ENCODE results near the gene ANXA11.
"Not testable (repeated sequence)": the region's sequence is repeated elsewhere in the genome, so short reads cannot be mapped to it uniquely, and the experiment has no call there.

ANXA11 gene

DNA sequence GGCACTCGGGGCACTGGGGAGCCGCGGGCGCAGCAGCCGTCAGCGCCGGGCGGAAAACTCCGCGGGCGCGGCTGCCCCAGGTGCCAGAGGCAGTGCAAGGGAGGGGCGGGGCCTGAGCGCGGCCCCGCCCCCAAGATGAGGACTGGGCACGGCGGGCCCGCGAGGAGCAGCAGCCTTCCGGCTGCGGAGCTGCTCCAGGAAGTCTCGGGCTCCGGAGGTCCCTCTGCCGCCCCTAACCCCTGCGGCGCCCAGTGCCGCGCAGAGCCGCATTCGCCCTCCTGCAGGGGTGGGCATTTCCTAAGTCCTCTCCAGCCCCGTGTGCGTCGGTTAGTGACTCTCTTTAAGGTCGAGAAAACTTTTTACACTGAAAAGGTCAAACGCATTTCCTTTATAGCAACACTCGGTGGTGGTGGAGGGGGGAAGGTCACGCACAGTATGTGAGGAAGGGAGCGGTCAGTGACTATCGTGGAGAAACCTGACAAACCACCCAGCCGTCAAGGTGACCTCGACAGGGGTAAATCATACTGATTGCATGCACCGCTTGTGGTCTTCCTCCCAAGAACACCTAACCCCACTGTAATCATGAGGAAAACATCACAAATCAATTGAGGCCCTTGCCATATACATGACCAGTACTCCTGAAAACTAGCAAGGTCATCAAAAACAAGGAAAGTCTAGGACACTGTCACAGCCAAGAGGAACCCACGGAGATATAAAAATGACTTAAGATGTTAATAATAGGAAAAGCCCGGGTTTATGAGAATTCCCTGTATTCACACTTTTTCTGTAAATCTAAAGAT lies at the start of gene ANXA11:
Gene ANXA11 (minus strand): TSS at position 61 of the 800 bp plus-strand sequence. CDS start 32,676 bp downstream, outside the sequence.
- peak; percentile 61 for DNase-seq (ENCODE audit: low read depth)

DNA sequence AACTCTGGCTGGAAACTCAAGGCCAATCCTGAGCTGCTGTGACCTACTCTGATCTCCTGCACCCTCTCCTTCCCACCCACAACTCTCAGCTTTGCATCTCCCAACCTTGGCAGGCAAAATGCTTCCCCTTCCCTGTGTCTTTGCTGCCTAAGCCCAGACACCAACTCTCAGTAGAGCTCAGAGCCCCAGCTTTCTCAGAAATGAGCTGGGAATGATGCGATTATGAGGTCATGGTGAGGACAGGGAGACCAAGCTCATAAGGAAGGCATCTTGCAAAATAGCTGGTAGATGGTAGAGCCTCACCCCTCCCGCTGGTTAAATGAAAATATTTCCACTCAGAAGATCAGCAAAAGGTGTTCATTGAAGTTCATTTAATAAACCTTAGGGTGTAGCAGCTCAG lies 49.4 kb upstream of the ANXA11 start:
- DNase-seq (ENCODE audit: low read depth) = not testable (repeated sequence)

DNA sequence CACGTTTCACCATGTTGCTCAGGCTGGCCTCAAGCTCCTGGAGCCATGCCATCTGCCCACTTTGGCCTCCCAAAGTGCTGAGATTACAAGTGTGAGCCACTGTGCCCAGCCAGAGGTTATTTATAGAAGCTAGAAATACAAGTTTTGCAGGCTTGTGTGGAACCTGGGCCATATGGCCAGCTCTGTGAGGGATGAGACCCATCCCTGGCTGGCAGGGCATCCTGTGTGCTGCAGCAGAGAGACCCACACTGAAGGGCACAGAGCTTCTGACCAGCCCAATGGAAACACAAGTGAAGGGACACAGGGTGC lies 48.6 kb upstream of the ANXA11 start:
- not testable (repeated sequence) for DNase-seq (ENCODE audit: low read depth)

DNA sequence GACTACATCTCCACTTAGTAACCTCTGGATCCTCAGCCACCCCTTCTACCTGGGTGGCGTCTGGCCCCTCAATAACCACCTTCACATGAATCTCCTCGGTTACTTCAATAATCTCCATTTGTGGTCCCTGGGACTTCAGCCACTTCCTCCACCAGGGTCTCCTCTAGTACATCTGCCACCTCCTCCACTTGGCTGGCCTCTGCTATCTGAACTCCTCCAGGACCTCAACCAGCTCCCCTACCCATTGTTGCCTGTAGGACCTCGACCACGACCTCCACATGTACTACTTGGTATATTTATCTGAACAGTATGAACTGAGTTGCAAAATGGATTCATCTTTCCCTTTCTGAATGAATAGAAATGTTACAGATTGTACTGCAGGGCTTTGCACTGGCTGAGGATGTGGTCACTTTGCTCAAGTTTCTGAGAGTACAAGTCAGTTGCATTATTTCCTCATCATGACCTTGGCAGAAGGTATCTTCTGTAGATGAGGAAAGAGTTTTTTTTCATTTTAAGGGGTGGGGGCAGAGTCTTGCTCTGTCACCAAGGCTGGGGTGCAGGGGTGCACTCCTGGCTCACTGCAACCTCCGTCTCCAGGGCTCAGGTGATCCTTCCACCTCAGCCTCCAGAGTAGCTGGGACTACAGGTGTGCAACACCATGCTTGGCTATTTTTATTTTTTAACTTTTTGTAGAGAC lies 48.1 kb upstream of the ANXA11 start:
- no peak for DNase-seq (ENCODE audit: low read depth)

DNA sequence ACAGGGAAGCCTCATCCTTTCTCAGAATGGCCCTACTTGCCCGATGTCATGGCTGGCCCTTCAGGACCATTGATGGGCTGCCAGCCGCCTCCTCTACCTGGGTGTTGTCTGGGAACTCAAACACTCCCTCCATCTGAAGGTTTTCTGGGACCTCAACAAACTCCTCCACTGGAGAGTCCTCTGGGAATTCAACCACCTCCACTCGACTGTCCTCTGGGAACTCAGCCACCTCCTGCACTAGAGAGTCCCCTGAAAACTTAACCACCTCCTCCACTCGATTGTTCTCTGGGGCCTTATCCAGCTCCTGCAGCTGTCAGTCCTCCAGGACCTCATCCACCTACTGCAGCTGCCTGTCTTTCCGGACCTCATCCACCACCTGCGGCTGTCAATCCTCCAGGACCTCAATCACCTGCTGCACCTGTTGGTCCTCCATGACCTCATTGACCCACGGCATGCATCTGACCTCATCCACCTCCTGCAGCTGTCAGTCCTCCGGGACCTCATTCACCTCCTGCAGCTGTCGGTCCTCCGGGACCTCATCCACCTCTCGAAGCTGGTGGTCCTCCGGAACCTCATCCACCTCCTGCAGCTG lies 47.1 kb upstream of the ANXA11 start:
- no peak for DNase-seq (ENCODE audit: low read depth)

DNA sequence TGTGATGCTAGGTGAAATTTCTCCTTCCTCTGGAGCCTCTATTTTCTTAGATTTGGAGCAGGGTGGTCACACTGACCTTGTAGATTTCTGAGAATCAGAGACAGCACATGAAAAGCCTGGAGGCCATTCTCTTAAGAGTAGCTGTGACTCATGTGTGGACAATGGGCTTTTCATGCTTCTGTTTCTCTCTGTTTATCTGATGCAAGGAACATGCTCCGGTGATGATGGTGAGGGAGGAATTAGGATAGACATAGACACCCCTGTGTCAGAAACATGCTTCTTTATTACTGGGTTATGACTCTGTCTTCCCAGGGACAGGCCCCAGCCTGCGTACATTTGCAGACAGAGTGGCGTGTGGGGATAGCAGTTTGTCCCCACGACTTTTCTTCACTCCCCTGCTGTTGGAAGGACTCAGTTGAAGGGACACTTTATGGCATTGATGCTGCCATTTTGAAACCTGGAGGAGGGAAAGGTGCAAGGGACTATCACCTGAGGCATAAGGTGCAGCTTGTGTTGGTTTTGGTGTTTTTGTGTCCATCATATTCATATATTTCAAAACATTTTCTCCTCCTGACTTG lies 46.5 kb upstream of the ANXA11 start:
- DNase-seq (ENCODE audit: low read depth) = not testable (repeated sequence)

DNA sequence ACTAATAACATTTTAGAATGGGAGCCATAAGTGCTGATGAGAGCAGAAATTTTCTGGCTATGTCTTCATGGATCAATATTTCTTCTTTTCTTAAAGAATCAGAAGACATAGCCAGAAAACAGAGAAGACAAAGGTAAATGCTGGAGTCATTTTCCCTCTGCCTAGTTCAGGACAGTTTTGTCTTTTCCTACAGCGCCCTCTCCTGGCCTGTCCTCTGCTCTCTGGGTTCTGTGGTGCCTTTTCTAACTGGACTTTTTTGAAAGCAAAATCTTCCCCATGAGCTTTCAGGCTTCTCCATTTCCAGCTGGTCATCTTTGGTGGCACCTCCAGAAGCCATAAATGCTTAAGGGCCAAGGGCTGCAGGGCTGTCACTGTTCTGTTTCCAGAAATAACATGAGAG lies 45.1 kb upstream of the ANXA11 start:
- not testable (repeated sequence) for DNase-seq (ENCODE audit: low read depth)

DNA sequence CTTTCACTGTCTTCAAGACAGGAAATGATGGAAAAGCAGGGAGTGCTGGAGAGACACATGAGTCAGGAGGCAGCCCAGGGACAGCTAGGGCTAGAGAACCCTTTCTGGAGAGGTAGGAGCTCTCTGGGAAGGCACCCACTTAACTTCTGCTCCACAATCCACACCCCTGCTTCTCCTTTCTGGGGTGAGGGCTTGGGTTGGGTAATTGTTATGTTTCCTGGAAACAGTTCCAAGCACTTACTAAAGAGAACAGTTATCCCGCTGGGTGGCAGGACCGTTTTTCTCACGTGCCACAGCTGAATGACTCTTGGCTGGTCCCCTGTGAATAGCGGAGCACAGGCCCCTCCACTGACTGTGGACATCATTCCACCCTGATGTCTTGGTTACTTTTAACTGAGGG lies 44.6 kb upstream of the ANXA11 start:
- not testable (repeated sequence) for DNase-seq (ENCODE audit: low read depth)

DNA sequence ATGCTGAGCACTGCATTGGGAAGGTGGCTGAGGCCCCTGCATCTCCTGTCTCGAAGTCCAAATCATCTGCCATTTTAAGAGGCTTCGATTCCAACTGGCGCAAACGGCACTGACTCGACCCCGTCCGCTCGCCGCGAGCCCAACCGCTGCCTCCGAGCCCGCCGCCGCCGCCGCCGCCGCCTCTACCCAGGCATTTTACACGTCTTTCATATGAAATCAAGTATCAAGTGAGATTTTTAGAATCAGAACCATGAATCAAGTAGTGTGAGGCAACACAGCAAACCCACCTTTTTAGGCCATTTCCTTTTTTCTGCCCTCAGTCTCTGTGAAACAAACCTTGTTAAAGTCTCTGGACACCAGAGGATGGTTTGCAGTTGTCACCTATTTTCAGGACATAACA lies 42.3 kb upstream of the ANXA11 start:
- DNase-seq (ENCODE audit: low read depth) = not testable (repeated sequence)

DNA sequence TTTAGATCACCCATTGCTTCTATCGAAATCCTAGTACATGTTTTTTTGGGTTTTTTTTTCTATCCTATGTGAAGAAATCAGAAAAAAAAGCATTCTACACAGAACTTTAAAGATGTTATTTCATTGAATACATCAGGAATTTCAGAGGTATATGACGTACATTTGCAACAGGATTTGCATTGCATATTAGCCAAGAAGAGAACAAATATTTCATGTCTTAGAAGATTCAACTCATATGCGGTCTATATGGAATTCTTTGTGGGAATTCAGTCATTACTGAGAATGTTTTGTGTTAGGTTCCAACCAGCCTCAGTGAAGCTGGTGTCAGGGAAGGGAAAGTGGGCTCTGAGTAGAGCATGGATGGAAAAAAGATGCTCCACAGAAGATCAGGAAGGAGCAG lies 39.0 kb upstream of the ANXA11 start:
- DNase-seq (ENCODE audit: low read depth) = not testable (repeated sequence)

DNA sequence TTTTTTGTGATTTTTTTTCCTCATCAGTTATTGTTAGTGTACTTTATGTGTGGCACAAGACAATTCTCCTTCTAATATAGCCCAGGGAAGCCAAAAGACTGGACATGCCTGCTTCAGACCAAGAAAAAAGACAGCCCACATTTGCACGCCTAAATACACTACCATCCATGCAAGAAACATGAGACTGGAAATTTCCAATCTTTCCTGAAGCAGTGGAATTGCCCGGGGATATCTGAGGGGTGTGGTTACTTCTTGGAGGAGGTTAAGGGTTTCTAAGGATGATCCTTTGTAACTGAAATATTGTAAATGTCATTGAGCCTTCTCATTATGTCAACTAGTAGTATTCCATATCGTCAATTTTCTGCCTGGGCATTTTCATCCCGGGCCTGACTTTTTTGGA lies 37.0 kb upstream of the ANXA11 start:
- DNase-seq (ENCODE audit: low read depth) = not testable (repeated sequence)

DNA sequence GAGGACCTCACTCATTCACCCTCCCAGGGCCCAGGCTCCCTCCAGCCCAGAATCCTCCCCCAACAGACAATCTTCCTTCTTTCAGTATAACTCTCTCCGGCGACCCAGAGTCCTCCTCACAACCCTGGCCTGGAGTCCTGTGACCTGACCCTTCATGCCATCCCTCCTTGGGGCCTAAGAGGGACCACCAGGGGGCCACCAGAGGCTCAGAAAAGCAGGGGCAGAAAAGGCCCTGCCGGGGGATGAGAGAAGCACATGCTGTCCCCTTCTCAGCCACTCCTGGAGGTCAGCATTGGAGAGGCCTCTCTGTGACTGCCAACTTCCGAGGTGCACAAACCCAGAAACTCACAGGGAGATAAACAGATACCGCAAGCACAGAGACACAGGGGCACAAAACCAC lies 31.1 kb upstream of the ANXA11 start:
- DNase-seq (ENCODE audit: low read depth) = not testable (repeated sequence)

DNA sequence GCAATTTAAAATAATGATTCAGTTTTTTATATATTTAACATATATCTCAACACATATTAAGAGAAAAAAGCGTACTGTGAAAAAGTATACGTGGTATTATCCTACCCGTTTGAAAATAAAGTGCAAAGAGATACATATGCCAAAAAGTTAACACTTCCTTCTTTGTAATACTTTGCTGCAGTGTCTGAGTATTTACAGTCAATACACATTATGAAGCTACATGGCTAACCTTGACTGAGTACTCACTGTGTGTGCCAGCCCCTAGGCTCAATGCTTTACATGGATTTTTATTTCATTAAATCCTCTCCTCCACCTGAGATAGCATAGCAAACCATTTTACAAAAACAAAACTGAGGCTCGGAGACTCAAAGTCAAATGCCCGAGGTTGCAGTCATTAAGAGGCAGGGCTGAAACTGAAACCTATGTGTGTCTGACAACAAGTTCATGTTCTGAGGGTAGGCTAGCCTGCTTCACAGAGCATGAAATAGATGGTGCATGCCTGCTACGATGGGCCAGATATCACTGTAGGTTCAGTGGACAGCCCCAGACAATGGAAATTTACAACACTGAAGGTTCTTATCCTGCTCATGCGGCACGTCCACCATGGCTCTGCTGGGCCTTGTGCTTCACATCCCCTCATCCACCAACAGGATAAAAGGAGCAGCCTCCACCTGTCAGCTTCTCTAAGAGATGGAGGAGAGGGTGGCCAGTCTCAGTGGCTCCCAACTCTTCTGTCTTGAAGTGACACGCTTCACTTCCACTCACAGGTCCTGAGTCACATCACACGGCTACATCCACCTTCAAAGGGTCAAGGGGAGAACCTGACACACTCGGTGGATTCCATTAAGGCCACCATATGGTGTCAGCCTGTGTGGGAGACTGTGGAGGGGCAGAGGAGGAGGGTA lies 29.2 kb upstream of the ANXA11 start:
- DNase-seq (ENCODE audit: low read depth) = not testable (repeated sequence)

DNA sequence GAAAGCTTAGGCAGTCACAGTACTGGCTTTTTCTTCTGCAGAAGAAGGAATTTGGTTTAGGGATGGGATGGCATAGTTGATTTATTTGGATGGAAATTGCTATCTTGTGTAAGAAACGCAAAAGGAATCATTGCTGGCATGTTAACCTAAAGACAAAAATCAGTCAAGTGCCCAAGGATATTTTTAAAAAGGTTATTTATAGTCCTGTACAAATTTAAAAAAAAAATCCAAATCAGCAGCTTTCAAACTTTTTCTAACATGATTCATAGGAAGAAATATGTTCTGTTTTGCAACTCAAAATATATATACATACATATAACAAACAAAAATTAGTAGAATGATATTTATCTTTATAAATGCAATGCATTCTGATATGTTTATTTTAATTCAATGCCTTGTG lies 28.5 kb upstream of the ANXA11 start:
- DNase-seq (ENCODE audit: low read depth) = not testable (repeated sequence)

DNA sequence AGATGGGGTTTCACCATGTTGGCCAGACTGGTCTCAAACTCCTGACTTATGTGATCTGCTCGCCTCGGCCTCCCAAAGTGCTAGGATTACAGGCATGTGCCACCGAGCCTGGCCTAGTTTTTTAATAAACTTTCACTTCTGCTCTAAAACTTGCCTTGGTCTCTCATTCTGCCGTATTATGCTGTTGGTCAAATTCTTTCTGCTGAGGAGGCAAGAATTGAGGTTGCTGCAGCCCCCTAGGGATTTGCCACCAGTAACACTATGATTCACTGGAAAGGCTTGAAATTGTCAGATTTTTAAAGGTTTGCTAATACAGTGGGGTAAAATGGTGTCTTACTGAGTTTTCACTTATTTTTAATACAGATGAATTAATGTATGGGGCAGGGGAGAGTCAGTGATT lies 21.4 kb upstream of the ANXA11 start:
- not testable (repeated sequence) for DNase-seq (ENCODE audit: low read depth)

DNA sequence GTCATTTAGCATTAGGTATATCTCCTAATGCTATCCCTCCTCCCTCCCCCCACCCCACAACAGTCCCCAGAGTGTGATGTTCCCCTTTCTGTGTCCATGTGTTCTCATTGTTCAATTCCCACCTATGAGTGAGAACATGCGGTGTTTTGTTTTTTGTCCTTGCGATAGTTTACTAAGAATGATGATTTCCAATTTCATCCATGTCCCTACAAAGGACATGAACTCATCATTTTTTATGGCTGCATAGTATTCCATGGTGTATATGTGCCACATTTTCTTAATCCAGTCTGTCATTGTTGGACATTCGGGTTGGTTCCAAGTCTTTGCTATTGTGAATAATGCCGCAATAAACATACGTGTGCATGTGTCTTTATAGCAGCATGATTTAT lies 17.7 kb upstream of the ANXA11 start:
- DNase-seq (ENCODE audit: low read depth) = not testable (repeated sequence)

DNA sequence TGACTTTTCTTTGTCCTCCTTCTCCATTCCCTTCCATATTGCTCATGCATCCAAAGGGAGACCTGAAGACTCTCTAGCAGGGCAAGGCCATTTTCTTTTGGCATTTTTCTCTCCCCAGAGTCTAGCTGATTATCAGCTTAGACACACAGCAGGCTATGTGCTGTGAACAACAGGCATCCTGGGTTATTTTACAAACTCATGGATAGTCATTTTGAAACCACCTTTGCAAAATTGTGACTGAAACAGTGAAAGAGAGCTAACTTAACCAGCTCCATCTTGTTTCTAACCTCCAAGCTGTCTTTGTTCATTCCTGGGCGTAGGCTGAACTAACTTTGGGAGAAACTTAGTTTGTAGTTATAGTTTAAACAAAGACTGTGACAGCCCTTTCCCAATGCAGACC lies 13.5 kb upstream of the ANXA11 start:
- not testable (repeated sequence) for DNase-seq (ENCODE audit: low read depth)

DNA sequence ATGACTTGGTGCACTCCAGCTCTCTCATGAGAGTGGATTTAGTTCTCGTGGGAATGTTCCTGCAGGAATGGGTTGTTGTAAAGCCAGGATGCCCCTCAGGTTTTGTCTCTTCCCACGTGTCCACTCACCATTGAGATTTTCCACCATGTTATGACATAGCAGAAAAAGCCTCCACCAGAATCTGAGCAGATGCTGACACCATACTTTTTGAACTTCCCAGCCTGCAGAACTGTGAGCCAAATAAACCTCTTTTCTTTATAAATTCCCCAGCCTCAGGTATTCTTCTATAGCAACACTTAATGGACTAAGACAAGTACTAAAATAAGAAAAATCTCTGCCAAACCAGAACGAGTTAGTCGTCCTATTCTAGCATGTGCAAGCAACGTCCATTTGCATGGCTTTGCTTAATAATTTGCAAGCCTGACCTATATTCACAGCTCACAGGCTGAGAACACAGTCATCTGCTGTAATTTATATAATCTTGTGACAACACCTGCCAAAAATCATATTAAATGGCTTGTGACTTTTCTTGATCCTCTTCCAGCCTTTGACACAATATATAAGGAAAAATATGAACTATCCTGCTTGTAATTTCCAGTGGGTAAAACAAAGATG lies 9.1 kb upstream of the ANXA11 start:
- DNase-seq (ENCODE audit: low read depth) = not testable (repeated sequence)

DNA sequence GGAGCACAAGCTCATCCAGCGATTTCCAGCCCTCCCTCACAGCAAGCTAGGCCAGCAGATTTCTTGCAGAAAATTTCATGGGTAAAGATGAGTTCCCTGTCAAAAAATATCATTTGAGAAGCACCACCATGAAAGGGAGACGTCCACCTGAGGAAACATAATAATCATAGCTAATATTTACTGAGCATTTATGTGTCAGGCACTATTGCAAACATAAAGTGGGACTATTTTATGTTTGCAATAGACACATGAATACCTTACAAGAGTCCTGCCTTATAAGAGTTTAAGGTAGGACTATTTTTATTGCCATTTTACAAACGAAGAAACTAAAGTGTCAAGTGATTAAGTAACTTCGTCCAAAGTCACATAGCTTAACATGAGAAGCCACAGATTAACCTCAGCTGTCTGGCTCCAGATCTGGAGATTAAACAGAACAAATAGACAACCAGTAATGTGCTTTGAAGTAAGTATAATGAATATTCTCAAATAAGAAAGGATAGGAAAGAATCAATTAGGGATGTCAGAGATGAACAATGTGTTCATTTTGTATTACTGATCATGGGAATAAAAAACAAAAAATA lies 7.3 kb upstream of the ANXA11 start:
- DNase-seq (ENCODE audit: low read depth) = not testable (repeated sequence)

DNA sequence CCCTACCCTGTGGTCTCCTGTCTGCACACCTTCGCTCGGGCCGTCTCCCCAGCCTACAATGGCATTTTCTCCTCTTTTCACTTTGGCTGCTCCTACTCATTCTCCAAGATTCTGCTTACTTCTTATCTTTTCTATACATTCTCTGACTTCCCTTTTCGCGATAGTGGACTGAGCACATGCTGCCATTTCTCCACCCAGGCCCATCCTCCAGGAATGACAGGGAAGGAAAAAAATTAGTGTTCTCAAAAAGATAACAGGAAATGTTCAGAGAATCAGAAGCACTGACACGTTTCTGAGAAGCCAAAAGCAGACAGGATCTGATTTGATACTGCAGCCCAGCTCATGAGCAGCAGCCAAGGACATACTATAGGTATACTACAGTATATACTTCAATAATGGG lies 6.4 kb upstream of the ANXA11 start:
- DNase-seq (ENCODE audit: low read depth) = no peak

DNA sequence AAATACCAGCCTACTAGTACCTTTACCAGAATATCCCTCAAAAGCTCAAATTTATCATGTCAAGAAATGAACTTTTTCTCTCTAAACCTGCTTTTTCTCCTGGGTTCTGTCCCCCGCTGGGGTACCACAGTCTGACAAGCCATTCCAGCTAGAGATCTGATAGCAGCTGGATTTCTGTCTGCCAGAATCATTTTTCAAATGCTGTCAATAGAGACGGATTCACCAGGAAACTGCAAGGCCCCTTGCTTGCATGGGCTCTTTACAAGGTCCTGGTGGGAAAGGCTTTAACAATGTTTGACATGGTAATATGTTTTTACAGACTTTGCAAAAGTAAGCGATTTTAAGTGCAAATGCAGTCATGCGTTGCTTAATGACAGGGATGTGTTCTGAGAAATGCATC lies 4.9 kb upstream of the ANXA11 start:
- no peak for DNase-seq (ENCODE audit: low read depth)

All from GM04504 (cell line).